ENCODE results near the gene FHOD3.
"Not testable (repeated sequence)": the region's sequence is repeated elsewhere in the genome, so short reads cannot be mapped to it uniquely, and the experiment has no call there.

The FHOD3 gene

DNA sequence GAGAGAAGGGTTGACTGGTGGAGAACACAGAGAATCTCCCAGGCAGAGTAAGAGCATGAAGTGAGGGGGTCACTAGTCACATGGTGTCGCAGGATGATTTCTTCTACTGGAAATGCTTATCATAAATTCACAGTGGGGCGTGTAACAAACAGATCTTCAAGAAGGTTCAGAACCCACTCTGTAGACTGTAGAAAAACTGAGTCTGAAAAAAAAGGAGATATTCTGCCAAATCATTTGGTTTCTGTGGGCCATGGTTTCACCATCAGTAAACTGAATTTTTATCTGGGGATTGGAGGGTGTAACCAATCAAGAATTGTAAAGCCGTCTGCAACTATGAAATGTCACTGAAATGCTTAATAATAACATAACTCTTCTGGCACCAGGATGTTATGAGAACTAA, 516.3 kb downstream of the FHOD3 start:
- Mint-ChIP-seq H3K4me1 (peaks cover 34% of the 10 kb centered on the region), H3K27ac (no peak overlapping the region), H3K27me3 (ENCODE audit: low read depth, poor library complexity) (no peaks in the 10 kb centered on the region), H3K36me3 (ENCODE audit: low read depth) (peaks cover 49% of the 10 kb centered on the region), H3K9me3 (no peaks in the 10 kb centered on the region), H3K4me3 (no peak overlapping the region)
- TF ChIP-seq, protein P1, sequence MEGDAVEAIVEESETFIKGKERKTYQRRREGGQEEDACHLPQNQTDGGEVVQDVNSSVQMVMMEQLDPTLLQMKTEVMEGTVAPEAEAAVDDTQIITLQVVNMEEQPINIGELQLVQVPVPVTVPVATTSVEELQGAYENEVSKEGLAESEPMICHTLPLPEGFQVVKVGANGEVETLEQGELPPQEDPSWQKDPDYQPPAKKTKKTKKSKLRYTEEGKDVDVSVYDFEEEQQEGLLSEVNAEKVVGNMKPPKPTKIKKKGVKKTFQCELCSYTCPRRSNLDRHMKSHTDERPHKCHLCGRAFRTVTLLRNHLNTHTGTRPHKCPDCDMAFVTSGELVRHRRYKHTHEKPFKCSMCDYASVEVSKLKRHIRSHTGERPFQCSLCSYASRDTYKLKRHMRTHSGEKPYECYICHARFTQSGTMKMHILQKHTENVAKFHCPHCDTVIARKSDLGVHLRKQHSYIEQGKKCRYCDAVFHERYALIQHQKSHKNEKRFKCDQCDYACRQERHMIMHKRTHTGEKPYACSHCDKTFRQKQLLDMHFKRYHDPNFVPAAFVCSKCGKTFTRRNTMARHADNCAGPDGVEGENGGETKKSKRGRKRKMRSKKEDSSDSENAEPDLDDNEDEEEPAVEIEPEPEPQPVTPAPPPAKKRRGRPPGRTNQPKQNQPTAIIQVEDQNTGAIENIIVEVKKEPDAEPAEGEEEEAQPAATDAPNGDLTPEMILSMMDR (IDR thresholded peaks at IDR 0.05): no peak
- no peak for DNase-seq

DNA sequence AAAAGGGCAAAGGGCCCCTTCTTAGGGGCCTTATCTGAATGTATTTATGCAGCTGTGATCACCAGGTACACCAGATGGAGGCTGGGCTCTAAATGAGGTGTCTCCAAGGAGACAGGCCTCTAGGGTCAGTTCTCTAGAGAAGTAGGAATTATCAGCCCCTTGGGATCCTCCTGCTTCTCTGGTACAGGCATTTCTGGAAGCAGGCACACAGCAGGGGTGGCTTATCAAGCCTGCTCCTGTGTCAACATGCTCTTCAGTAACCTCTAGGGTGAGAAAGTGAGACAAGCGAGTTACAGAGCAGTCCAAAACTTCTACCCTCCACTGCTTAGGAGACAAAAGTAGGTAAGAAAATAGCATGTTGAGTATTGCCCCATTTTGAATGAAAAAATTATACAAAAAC, 517.5 kb downstream of the FHOD3 start:
- peak overlapping the region; percentile 70 for H3K27ac Mint-ChIP-seq
- no peak overlapping the region for H3K4me3 Mint-ChIP-seq
- H3K4me1 Mint-ChIP-seq: peaks cover 34% of the 10 kb centered on the region
- no peaks in the 10 kb centered on the region for H3K9me3 Mint-ChIP-seq
- no peak for DNase-seq
- H3K27me3 Mint-ChIP-seq (ENCODE audit: low read depth, poor library complexity): no peaks in the 10 kb centered on the region
- TF ChIP-seq, protein P1 (IDR thresholded peaks at IDR 0.05): no peak
- H3K36me3 Mint-ChIP-seq (ENCODE audit: low read depth): peaks cover 53% of the 10 kb centered on the region

DNA sequence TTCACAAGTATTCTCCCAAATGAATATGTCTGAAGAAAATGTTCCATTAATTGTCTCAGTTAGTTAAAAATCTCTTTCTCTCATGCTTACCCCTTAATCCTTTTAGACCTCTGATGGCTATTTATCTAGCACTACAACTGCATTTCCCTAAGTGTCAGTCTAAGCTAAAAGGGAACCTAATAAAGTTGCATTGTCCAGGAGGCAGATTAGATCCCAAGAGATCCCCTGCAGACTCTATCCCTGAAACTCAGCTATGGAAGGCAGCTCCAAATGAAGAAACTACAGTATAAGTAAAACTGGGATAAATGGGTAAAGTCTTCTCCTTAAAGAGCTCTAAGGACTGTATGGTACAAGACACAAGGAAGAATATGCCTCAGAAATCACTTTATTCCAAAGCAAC, 518.6 kb downstream of the FHOD3 start:
- not testable (repeated sequence) for H3K9me3 Mint-ChIP-seq; H3K4me3 Mint-ChIP-seq; DNase-seq; H3K27me3 Mint-ChIP-seq (ENCODE audit: low read depth, poor library complexity)
- Mint-ChIP-seq H3K36me3 (ENCODE audit: low read depth) (peaks cover 60% of the 10 kb centered on the region), H3K27ac (peak overlapping the region; percentile 83), H3K4me1 (peaks cover 34% of the 10 kb centered on the region)

DNA sequence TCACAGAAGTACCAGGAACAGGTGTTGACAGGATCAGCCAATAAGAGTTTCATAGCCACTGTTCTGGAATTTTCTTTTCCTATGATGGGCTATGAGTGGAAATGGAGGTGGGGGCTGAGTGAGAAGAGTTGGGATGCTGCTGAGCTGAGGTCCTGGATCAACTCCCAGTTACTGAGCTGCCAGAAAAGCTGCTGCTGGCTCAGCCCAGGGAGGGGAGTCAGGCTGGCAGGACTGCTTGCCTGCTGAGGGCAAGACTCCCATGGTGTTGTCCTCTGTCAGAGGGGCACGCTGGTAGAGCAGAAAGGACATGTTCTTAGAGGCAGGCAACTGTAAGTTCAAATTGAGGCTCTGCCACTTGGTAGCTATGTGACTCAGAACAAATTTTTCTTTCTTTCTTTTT, 519.5 kb downstream of the FHOD3 start:
- TF ChIP-seq, protein P1 (IDR thresholded peaks at IDR 0.05): no peak
- H3K4me1 Mint-ChIP-seq: peaks cover 33% of the 10 kb centered on the region
- peak overlapping the region; percentile 6 for H3K27ac Mint-ChIP-seq
- no peaks in the 10 kb centered on the region for H3K9me3 Mint-ChIP-seq
- H3K4me3 Mint-ChIP-seq: no peak overlapping the region
- H3K27me3 Mint-ChIP-seq (ENCODE audit: low read depth, poor library complexity): no peaks in the 10 kb centered on the region
- peaks cover 70% of the 10 kb centered on the region for H3K36me3 Mint-ChIP-seq (ENCODE audit: low read depth)
- DNase-seq: no peak

DNA sequence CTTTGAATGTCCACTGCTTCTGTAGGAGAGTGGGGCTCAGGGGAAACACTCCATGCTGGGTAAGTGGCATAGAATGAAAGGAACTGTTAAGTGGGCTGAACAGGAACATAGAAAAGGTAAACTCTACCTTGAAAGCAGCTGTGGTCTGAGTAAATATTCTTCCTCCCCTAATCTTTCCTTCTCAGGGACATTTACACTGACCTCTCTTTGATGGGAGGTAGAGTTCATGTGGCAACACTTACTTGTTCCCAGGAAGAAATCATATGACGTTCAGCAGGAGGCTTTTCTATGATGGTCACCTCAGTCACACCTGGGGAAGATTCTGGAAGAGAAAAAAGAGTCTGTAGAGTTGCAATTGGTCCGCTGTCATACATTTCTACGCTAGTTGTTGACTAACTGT, 521.1 kb downstream of the FHOD3 start:
- Mint-ChIP-seq H3K27ac (no peak overlapping the region), H3K36me3 (ENCODE audit: low read depth) (peaks cover 72% of the 10 kb centered on the region), H3K27me3 (ENCODE audit: low read depth, poor library complexity) (no peaks in the 10 kb centered on the region), H3K4me1 (peaks cover 17% of the 10 kb centered on the region), H3K4me3 (no peak overlapping the region), H3K9me3 (peaks cover 2% of the 10 kb centered on the region)
- TF ChIP-seq, protein P1 (IDR thresholded peaks at IDR 0.05): no peak
- DNase-seq: no peak

DNA sequence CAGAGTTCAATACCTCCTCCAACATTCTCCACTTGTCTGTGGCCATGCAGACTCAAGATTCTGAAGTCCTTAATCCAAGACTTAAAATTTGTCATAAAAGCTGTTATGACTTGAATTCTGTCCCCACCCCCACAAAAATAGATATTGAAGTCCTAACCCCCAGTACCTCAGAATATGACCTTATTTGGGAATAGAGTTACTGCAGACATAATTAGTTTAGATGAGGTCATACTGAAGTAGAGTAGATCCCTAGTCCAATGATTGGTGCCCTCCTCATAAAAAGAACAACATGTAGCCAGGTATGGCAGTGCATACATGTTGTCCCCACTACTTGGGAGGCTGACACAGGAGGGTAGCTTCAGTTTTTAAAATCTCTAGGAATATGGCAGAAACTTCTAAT, 522.1 kb downstream of the FHOD3 start:
- TF ChIP-seq, protein P1 (IDR thresholded peaks at IDR 0.05): no peak
- H3K27me3 Mint-ChIP-seq (ENCODE audit: low read depth, poor library complexity): no peaks in the 10 kb centered on the region
- no peak overlapping the region for H3K27ac Mint-ChIP-seq

More for the DNA sequence above, 522.1 kb downstream of the FHOD3 start:
- no peak for DNase-seq
- Mint-ChIP-seq H3K9me3 (peaks cover 12% of the 10 kb centered on the region), H3K36me3 (ENCODE audit: low read depth) (peaks cover 72% of the 10 kb centered on the region), H3K4me3 (no peak overlapping the region), H3K4me1 (peaks cover 10% of the 10 kb centered on the region)

All from nephron progenitor cell (in vitro differentiated cells).